ENCODE measurements around the gene NUBP2.

The NUBP2 gene

GRCh38 chr16:1818204-1818872 is 35.6 kb downstream of the NUBP2 start:
- no peak for DNase-seq (ENCODE audit: low read depth)
- TF ChIP-seq CTCF (IDR thresholded peaks at IDR 0.05; ENCODE audit: control insufficient read depth, extremely low read depth, insufficient read depth) = no peak

GRCh38 chr16:1818873-1819525 is 36.2 kb downstream of the NUBP2 start:
- no peak for TF ChIP-seq CTCF (IDR thresholded peaks at IDR 0.05; ENCODE audit: control insufficient read depth, extremely low read depth, insufficient read depth)
- no peak overlapping the region for H3K4me3 ChIP-seq (ENCODE audit: low read depth, low read length)
- DNase-seq (ENCODE audit: low read depth) = no peak

More at GRCh38 chr16:1818204-1818872, 35.6 kb downstream of the NUBP2 start:
- no peak overlapping the region for H3K4me3 ChIP-seq (ENCODE audit: low read depth, low read length)

- DNase-seq (ENCODE audit: low read depth) = no peak
- TF ChIP-seq CTCF (IDR thresholded peaks at IDR 0.05; ENCODE audit: control insufficient read depth, extremely low read depth, insufficient read depth) = no peak
- no peak overlapping the region for H3K4me3 ChIP-seq (ENCODE audit: low read depth, low read length)
Measured at GRCh38 chr16:1819611-1820010, 36.9 kb downstream of the NUBP2 start.

GRCh38 chr16:1820096-1820945 is 37.6 kb downstream of the NUBP2 start:
- TF ChIP-seq CTCF (IDR thresholded peaks at IDR 0.05; ENCODE audit: control insufficient read depth, extremely low read depth, insufficient read depth) = no peak
- no peak overlapping the region for H3K4me3 ChIP-seq (ENCODE audit: low read depth, low read length)
- no peak for DNase-seq (ENCODE audit: low read depth)

GRCh38 chr16:1820946-1821290 is 38.2 kb downstream of the NUBP2 start:
- no peak for TF ChIP-seq CTCF (IDR thresholded peaks at IDR 0.05; ENCODE audit: control insufficient read depth, extremely low read depth, insufficient read depth)
- no peak overlapping the region for H3K4me3 ChIP-seq (ENCODE audit: low read depth, low read length)
- DNase-seq (ENCODE audit: low read depth) = no peak

GRCh38 chr16:1821861-1822611 is 39.3 kb downstream of the NUBP2 start:
- no peak for TF ChIP-seq CTCF (IDR thresholded peaks at IDR 0.05; ENCODE audit: control insufficient read depth, extremely low read depth, insufficient read depth)
- no peak for DNase-seq (ENCODE audit: low read depth)
- no peak overlapping the region for H3K4me3 ChIP-seq (ENCODE audit: low read depth, low read length)

All from LNCaP clone FGC (cell line).